K562 (cell line): ENCODE results near the gene MPPED1. TPM values are rescaled to one million over a fixed set of nuclear protein-coding genes. Genes with fewer than 3 reads are reported as not detected.

ENCODE experiments used
- ATAC-seq: fragments of 200-7000 bp; cut with Tn5 transposase; 3 replicates; pipeline ENCODE4 v1.9.1; 2020; ENCODE audit warnings: moderate library complexity
- BruUV-seq: library from RNA; stranded (reverse); fragments of 400-500 nt; replicated peaks from 2 replicates; lab custom pipeline; 2021; lab: Mats Ljungman, UMichigan
- CTCF ChIA-PET: fragments of 300-600 bp; formaldehyde crosslinking; extraction: SDS; loops from one replicate; lab custom pipeline; 2021; ENCODE audit warnings: low intra/inter-chr PET ratio; lab: Yijun Ruan, JAX
- POLR2A ChIA-PET: fragments of 300-600, 350-650 bp; sonication (Branson Sonifier 250); formaldehyde crosslinking; extraction: SDS; loops from one replicate; lab custom pipeline; 2021; ENCODE audit warnings: antibody characterized with exemption, inconsistent platforms; lab: Yijun Ruan, JAX
- DNase-seq, 4 experiments: peaks; one replicate each; pipeline versions ENCODE4 v3.0.0 to v3.0.0-alpha.2; 2011 to 2018; ENCODE audit warnings: low spot score in 3 of 4, mixed read lengths in 3 of 4; ENCODE audit errors: extremely low read depth in 1 of 4
- FAIRE-seq: peaks from 2 replicates; lab custom pipeline; 2011; peaks lifted over from hg19 to GRCh38; lab: Jason Lieb, UNC
- H2AFZ ChIP-seq: 2 replicates; pipeline ENCODE4 v1.6.0; 2011; ENCODE audit warnings: low read depth, low read length, control low read depth, inconsistent platforms
- H3K27ac ChIP-seq: fragments of 200-600 bp; 3 replicates; pipeline ENCODE4 v1.8.0; 2011; ENCODE audit warnings: low read depth, mild to moderate bottlenecking, control low read depth, inconsistent platforms, low read length, moderate library complexity, mixed read lengths; ENCODE audit errors: extremely low read depth
- H3K27me3 ChIP-seq, 2 experiments: fragments of 300-600 bp in 1 of 2; 2 replicates in 1 of 2; 3 replicates in 1 of 2; pipeline versions ENCODE4 v1.6.0 to v1.8.0; 2011; ENCODE audit warnings: inconsistent platforms in 2 of 2, low read length in 2 of 2, mild to moderate bottlenecking in 1 of 2, mixed read lengths in 1 of 2, moderate library complexity in 1 of 2; ENCODE audit not compliant: control insufficient read depth in 2 of 2, insufficient read depth in 2 of 2
- H3K36me3 ChIP-seq: fragments of 300-600 bp; 3 replicates; pipeline ENCODE4 v1.8.0; 2011; ENCODE audit warnings: mild to moderate bottlenecking, low read length, inconsistent platforms; ENCODE audit not compliant: control insufficient read depth, insufficient read depth
- H3K4me1 ChIP-seq, 2 experiments: fragments of 200-600 bp in 1 of 2; replicated peaks in 1 of 2; 2 replicates in 1 of 2; 3 replicates in 1 of 2; pipeline versions ENCODE4 v1.5.1 to v1.8.0; 2011; ENCODE audit warnings: inconsistent platforms in 2 of 2, low read length in 2 of 2, mild to moderate bottlenecking in 1 of 2, mixed read lengths in 1 of 2, moderate library complexity in 1 of 2; ENCODE audit not compliant: control insufficient read depth in 2 of 2, insufficient read depth in 2 of 2
- H3K4me2 ChIP-seq: 2 replicates; pipeline ENCODE4 v1.6.1; 2011; ENCODE audit warnings: low read length, control low read depth, inconsistent platforms, mixed read lengths; ENCODE audit not compliant: insufficient read depth
- H3K4me3 ChIP-seq: fragments of 200-600 bp; sonication (generic), shearing (Covaris generic); 2 replicates; pipeline ENCODE4 v1.5.1; 2016; ENCODE audit warnings: control low read depth, inconsistent platforms
- H3K79me2 ChIP-seq: fragments of 200-600 bp; 3 replicates; pipeline ENCODE4 v1.8.0; 2011; ENCODE audit warnings: low read length, inconsistent platforms; ENCODE audit not compliant: control insufficient read depth, insufficient read depth
- H3K9ac ChIP-seq, 2 experiments: 2 replicates each; pipeline versions ENCODE4 v1.6.0 to v1.6.1; 2011; ENCODE audit warnings: low read depth in 2 of 2, low read length in 2 of 2, control low read depth in 1 of 2, inconsistent platforms in 1 of 2, mild to moderate bottlenecking in 1 of 2, mixed read lengths in 1 of 2; ENCODE audit not compliant: insufficient read depth in 1 of 2
- H3K9me1 ChIP-seq: one replicate; pipeline ENCODE4 v1.6.0; 2011; ENCODE audit warnings: inconsistent platforms, mild to moderate bottlenecking, low read length, moderate library complexity; ENCODE audit not compliant: control insufficient read depth, insufficient read depth
- H3K9me3 ChIP-seq: replicated peaks from 2 replicates; pipeline ENCODE4 v1.5.1; 2011; ENCODE audit warnings: low read depth, low read length, inconsistent platforms; ENCODE audit not compliant: control insufficient read depth, insufficient read depth
- H4K20me1 ChIP-seq: replicated peaks from 2 replicates; pipeline ENCODE4 v1.6.1; 2011; ENCODE audit warnings: low read length, inconsistent platforms, mixed read lengths; ENCODE audit not compliant: control insufficient read depth, insufficient read depth
- BACH1 ChIP-seq: fragments of 200-800 bp; sonication (Bioruptor generic); IDR thresholded peaks from 2 replicates; pipeline ENCODE4 v1.6.1; 2016; ENCODE audit warnings: missing genetic modification characterization, missing compliant biosample characterization
- MYC ChIP-seq, 2 experiments: fragments of 250-450 bp in 1 of 2; sonication (Bioruptor Pico) in 1 of 2; IDR thresholded peaks; 2 replicates each; pipeline versions ENCODE4 v1.5.1 to v1.6.1; 2012 to 2021; ENCODE audit warnings: low read depth in 2 of 2, borderline replicate concordance in 1 of 2, improper control_type of control experiment in 1 of 2, low read length in 1 of 2, mild to moderate bottlenecking in 1 of 2, moderate library complexity in 1 of 2
- THRAP3 ChIP-seq: fragments of 450-650 bp; IDR thresholded peaks from 2 replicates; pipeline ENCODE4 v1.6.1; 2016; ENCODE audit warnings: mild to moderate bottlenecking, inconsistent platforms, borderline replicate concordance
- ZNF175 ChIP-seq: fragments of 200-800 bp; sonication (Bioruptor generic); IDR thresholded peaks from 2 replicates; pipeline ENCODE4 v1.6.1; 2016; ENCODE audit warnings: low read depth, mild to moderate bottlenecking, missing genetic modification characterization, missing compliant biosample characterization
- WGBS: fragments of 100-300 bp; shearing (Covaris generic); methylation state at CpG from one replicate; pipeline ENCODE4 v1.1.6; 2016; ENCODE audit warnings: low coverage, mixed read lengths; ENCODE audit not compliant: insufficient coverage; ENCODE audit errors: missing lambda C conversion rate; 5-methylcytosine and 5-hydroxymethylcytosine counted together
- in situ Hi-C: fragments of 300-500 bp; cut with MboI; formaldehyde crosslinking; loops from 4 replicates; pipeline ENCODE4 v1.15.0; 2018; ENCODE audit warnings: inconsistent platforms, mixed read lengths
- intact Hi-C: fragments of 100-400 bp; cut with micrococcal nuclease; formaldehyde crosslinking; loops from 2 replicates; pipeline ENCODE4 v1.14.2; 2022
- polyA plus RNA-seq, 8 experiments: library from polyadenylated mRNA; depleted of rRNA in 4 of 8; stranded (reverse) in 5 of 8; unstranded in 3 of 8; fragments of >200 nt; fragmentation: Nextera tagmentation in 2 of 8; fragmentation: Illumina TruSeq in 1 of 8; extraction: Ambion mirVana in 2 of 8; extraction: Trizol in 1 of 8; gene quantifications; 2 replicates each; pipeline versions ENCODE4 v1.2.1 to v1.2.3, GENCODE V29; 2011 to 2014; ENCODE audit warnings: inconsistent platforms in 1 of 8, missing spikeins in 1 of 8
- total RNA-seq, 7 experiments: library from RNA; depleted of rRNA in 6 of 7; stranded (reverse); fragments of >200 nt in 6 of 7; fragmentation: Illumina TruSeq in 2 of 7; extraction: Trizol in 2 of 7; gene quantifications; 2 replicates each; pipeline versions ENCODE4 v1.2.1 to v1.2.3, GENCODE V29; 2011 to 2021; ENCODE audit warnings: low replicate concordance in 1 of 7

MPPED1 gene
- total and polyA plus RNA-seq, 9 of the 15 experiments (the other 6 are each of a cell fraction or from before 2014, with no cell fraction given) = not detected

DNA sequence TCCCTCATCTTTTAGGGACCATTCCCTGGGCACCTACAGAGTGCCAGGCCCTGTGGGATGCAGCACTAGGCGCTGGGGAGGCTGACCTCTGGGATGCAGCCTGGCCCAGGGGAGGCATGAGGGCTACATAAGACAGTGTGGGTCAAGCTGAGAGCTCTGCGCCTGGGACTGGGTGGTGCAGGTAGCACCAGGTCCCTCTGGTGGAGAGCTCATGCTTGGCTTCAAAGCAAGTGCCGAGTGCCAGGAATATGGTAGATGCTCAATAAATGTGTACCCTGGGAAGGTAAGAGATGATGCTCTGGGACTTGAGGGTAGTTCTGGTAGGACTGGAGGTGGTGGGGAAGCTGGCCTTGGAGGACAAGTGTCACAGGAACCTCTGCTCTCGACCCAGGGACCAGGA lies 2.0 kb upstream of the MPPED1 start:
- ATAC-seq (no peak), DNase-seq (no peak), FAIRE-seq (no peak)
- H3K27ac ChIP-seq = no peak overlapping the region
- in situ Hi-C loops (no loop called here), intact Hi-C loops (no loop called here)
- no peaks in the 10 kb centered on the region for H3K79me2 ChIP-seq
- ChIA-PET CTCF (no interaction called here), POLR2A (no interaction called here)
- WGBS = 3% methylated on average over 4 of the region's 4 CpGs
- no TSS peak for BruUV-seq
- H2AFZ ChIP-seq = no peak overlapping the region
- H3K4me1 ChIP-seq = no peaks in the 10 kb centered on the region
- no peaks in the 10 kb centered on the region for H3K36me3 ChIP-seq
- H4K20me1 ChIP-seq = no peaks in the 10 kb centered on the region
- H3K4me2 ChIP-seq = no peak overlapping the region
- no peak overlapping the region for H3K9ac ChIP-seq
- H3K4me3 ChIP-seq = no peak overlapping the region
- H3K9me1 ChIP-seq = no peaks in the 10 kb centered on the region
- TF ChIP-seq THRAP3 = no peak
- TF ChIP-seq BACH1 = no peak
- TF ChIP-seq ZNF175 (CRISPR knock-in tag) = no peak
- no peak for TF ChIP-seq MYC (IDR thresholded peaks at IDR 0.05; ENCODE audit: low read depth, low read length)
- TF ChIP-seq MYC (CRISPR knock-in tag; IDR thresholded peaks at IDR 0.05; ENCODE audit: borderline replicate concordance, low read depth) = no peak
- H3K9me3 ChIP-seq = no peaks in the 10 kb centered on the region
- H3K27me3 ChIP-seq = peaks cover 7 to 22% of the 10 kb centered on the region in 2 experiments; a peak in 3 of 5 replicates
